Measurements from ENCODE around the gene SLC6A6.

DNA sequence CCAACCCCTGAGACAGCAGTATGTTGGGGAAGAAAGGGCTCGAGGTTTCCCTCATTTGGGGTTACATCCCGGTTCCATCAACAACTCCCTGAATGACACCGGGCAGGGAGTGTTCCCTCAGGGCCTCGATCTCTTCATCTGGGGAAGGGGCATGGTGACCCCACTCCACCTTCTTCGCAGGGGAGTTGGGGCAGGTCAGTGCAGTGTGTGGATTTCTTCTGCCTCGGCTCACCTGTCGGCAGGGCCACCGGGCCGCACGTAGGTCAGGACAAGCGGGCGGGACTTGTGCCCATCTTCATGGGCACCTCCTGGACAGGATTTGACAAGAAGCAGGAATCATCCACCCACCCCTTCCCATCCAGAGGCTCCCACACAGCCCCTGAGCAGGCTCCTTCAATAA lies 120.4 kb downstream of the SLC6A6 start:
- TF ChIP-seq, protein P1, sequence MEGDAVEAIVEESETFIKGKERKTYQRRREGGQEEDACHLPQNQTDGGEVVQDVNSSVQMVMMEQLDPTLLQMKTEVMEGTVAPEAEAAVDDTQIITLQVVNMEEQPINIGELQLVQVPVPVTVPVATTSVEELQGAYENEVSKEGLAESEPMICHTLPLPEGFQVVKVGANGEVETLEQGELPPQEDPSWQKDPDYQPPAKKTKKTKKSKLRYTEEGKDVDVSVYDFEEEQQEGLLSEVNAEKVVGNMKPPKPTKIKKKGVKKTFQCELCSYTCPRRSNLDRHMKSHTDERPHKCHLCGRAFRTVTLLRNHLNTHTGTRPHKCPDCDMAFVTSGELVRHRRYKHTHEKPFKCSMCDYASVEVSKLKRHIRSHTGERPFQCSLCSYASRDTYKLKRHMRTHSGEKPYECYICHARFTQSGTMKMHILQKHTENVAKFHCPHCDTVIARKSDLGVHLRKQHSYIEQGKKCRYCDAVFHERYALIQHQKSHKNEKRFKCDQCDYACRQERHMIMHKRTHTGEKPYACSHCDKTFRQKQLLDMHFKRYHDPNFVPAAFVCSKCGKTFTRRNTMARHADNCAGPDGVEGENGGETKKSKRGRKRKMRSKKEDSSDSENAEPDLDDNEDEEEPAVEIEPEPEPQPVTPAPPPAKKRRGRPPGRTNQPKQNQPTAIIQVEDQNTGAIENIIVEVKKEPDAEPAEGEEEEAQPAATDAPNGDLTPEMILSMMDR (IDR thresholded peaks at IDR 0.05 in 8 of 11, conservative IDR thresholded peaks at IDR 0.05 in 3 of 11) = no peak
- TF ChIP-seq POLR2AphosphoS5 (IDR thresholded peaks at IDR 0.05) (no peak), POLR2A (IDR thresholded peaks at IDR 0.05) (no peak)

Data from spleen (tissue), 7 donors.